KG1 (cell line): ENCODE results near the gene ZNF714.
A peak's percentile ranks its signal among the peaks of the same experiment; 100 is the strongest.

Experiments
- DNase-seq: peaks from one replicate; lab custom pipeline; 2025; lab: John Stamatoyannopoulos, UW

Gene ZNF714

GRCh38 chr19:21082011-21082975 is at the start of gene ZNF714:
ZNF714 (plus strand) TSS chr19:21082203; CDS start chr19:21098269, 16,066 bp downstream.
- DNase-seq, result peak; percentile 91

- no peak for DNase-seq
Observed at GRCh38 chr19:21045028-21045427, 37.0 kb upstream of the ZNF714 start.

GRCh38 chr19:21046489-21046888 is 35.5 kb upstream of the ZNF714 start:
- DNase-seq, result no peak

GRCh38 chr19:21047716-21048115 is 34.3 kb upstream of the ZNF714 start:
- DNase-seq, result no peak

- DNase-seq, result no peak
Observed at GRCh38 chr19:21052902-21053301, 29.1 kb upstream of the ZNF714 start.

- no peak for DNase-seq
Observed at GRCh38 chr19:21065336-21065735, 16.7 kb upstream of the ZNF714 start.

- no peak for DNase-seq
Observed at GRCh38 chr19:21084343-21084742, 2.3 kb downstream of the ZNF714 start.

GRCh38 chr19:21087871-21088270 is 5.9 kb downstream of the ZNF714 start:
- DNase-seq, result no peak

- DNase-seq, result no peak
Observed at GRCh38 chr19:21092109-21092508, 10.1 kb downstream of the ZNF714 start.

- no peak for DNase-seq
Observed at GRCh38 chr19:21094347-21095025, 12.5 kb downstream of the ZNF714 start.

- no peak for DNase-seq
Observed at GRCh38 chr19:21098291-21098690, 16.3 kb downstream of the ZNF714 start.

- no peak for DNase-seq
Observed at GRCh38 chr19:21101521-21102242, 19.7 kb downstream of the ZNF714 start.

GRCh38 chr19:21109116-21109515 is 27.1 kb downstream of the ZNF714 start:
- no peak for DNase-seq

- DNase-seq, result no peak
Observed at GRCh38 chr19:21110183-21110582, 28.2 kb downstream of the ZNF714 start.

- no peak for DNase-seq
Observed at GRCh38 chr19:21115430-21115829, 33.4 kb downstream of the ZNF714 start.

GRCh38 chr19:21117041-21117907 is 35.3 kb downstream of the ZNF714 start:
- no peak for DNase-seq

GRCh38 chr19:21126078-21126477 is 44.1 kb downstream of the ZNF714 start:
- no peak for DNase-seq

- no peak for DNase-seq
Observed at GRCh38 chr19:21127001-21127400, 45.0 kb downstream of the ZNF714 start.

GRCh38 chr19:21127898-21128297 is 45.9 kb downstream of the ZNF714 start:
- no peak for DNase-seq

GRCh38 chr19:21128901-21129698 is 47.1 kb downstream of the ZNF714 start:
- DNase-seq, result no peak
